ENCODE measurements around the gene PABPN1L.

The PABPN1L gene

GRCh38 chr16:88821168-88821850 lies 45.2 kb downstream of the PABPN1L start:
- POLR2A ChIA-PET = no interaction called here
- DNase-seq (ENCODE audit: extremely low spot score) = no peak
- CTCF ChIA-PET = interaction anchor here (0.6 to 1.0 kb wide), 2 partner anchors 9 to 395 kb away, joined by 3 read pairs; partner anchors contain the start of gene APRT

GRCh38 chr16:88820385-88821025 lies 46.0 kb downstream of the PABPN1L start:
- CTCF ChIA-PET = interaction anchor here (1.0 to 1.7 kb wide), 2 partner anchors 9 to 37 kb away, joined by 3 to 5 read pairs; partner anchors contain the start of genes APRT, GALNS and TRAPPC2L
- POLR2A ChIA-PET = no interaction called here
- no peak for DNase-seq (ENCODE audit: extremely low spot score)
- TF ChIP-seq CTCF (IDR thresholded peaks at IDR 0.05; ENCODE audit: control extremely low read depth, extremely low read depth, low read depth, missing control alignments) = no peak

More at GRCh38 chr16:88821168-88821850, 45.2 kb downstream of the PABPN1L start:
- TF ChIP-seq CTCF (IDR thresholded peaks at IDR 0.05; ENCODE audit: control extremely low read depth, extremely low read depth, low read depth, missing control alignments) = no peak

GRCh38 chr16:88819126-88819525 lies 47.3 kb downstream of the PABPN1L start:
- TF ChIP-seq CTCF (IDR thresholded peaks at IDR 0.05; ENCODE audit: control extremely low read depth, extremely low read depth, low read depth, missing control alignments) = no peak
- ChIA-PET CTCF (interaction anchor here (1.0 to 3.0 kb wide), 4 partner anchors 10 to 348 kb away, joined by 3 to 16 read pairs (median 4); partner anchors contain the start of genes GALNS and TRAPPC2L), POLR2A (no interaction called here)
- no peak for DNase-seq (ENCODE audit: extremely low spot score)

DNA sequence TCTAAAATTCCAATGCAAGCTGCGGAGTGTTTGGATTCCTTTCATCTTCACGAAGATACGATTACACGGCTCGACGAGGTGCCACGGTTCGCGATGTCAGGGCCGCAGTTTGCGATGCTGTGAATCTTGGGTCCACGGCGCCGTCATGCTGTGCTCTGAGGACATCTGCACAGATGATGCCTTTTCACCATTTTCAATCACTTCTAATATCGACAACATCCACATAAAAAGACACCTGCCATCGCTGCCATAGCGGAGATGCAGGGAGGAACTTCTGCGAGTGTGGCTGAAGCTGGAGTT lies 47.9 kb downstream of the PABPN1L start:
- TF ChIP-seq CTCF (IDR thresholded peaks at IDR 0.05; ENCODE audit: control extremely low read depth, extremely low read depth, low read depth, missing control alignments) = no peak
- ChIA-PET POLR2A (no interaction called here), CTCF (interaction anchor here (0.7 to 3.0 kb wide), 3 partner anchors 13 to 349 kb away, joined by 3 to 16 read pairs (median 3); no protein-coding TSS in a partner anchor)
- DNase-seq (ENCODE audit: extremely low spot score) = no peak

GRCh38 chr16:88817785-88818574 lies 48.5 kb downstream of the PABPN1L start:
- DNase-seq (ENCODE audit: extremely low spot score) = no peak
- no peak for TF ChIP-seq CTCF (IDR thresholded peaks at IDR 0.05; ENCODE audit: control extremely low read depth, extremely low read depth, low read depth, missing control alignments)
- ChIA-PET CTCF (interaction anchor here (0.7 to 3.0 kb wide), 9 partner anchors 12 to 398 kb away, joined by 3 to 16 read pairs (median 3); no protein-coding TSS in a partner anchor), POLR2A (no interaction called here)
